Caco-2 (cell line): ENCODE measurements around the gene PRPF31. TPM values are rescaled to one million over a fixed set of nuclear protein-coding genes. Genes with fewer than 3 reads are reported as not detected.

Experiments used
- BruUV-seq: library from RNA; stranded (reverse); fragments of 400-500 nt; replicated peaks from 2 replicates; lab custom pipeline; 2021; lab: Mats Ljungman, UMichigan
- CTCF ChIA-PET: fragments of 300-600 bp; sonication (Branson Sonifier 250); formaldehyde crosslinking; loops from one replicate; lab custom pipeline; 2022; ENCODE audit warnings: antibody characterized with exemption; lab: Charles Lee
- POLR2A ChIA-PET: fragments of 300-600 bp; sonication (Branson Sonifier 250); formaldehyde crosslinking; loops from one replicate; lab custom pipeline; 2022; ENCODE audit warnings: antibody characterized with exemption; lab: Charles Lee
- DNase-seq, 2 experiments: peaks; one replicate each; pipeline versions ENCODE4 v3.0.0 to v3.0.0-alpha.2; 2020 to 2022
- H3K27me3 ChIP-seq: replicated peaks from 2 replicates; pipeline ENCODE4 v1.6.0; 2011; ENCODE audit warnings: low read length; ENCODE audit not compliant: control insufficient read depth, insufficient read depth
- H3K36me3 ChIP-seq: 2 replicates; pipeline ENCODE4 v1.5.1; 2011; ENCODE audit warnings: low read length; ENCODE audit not compliant: control insufficient read depth, insufficient read depth
- H3K4me1 ChIP-seq: fragments of 250-450 bp; sonication (Bioruptor Pico); 2 replicates; pipeline ENCODE4 v1.5.1; 2020; ENCODE audit warnings: mild to moderate bottlenecking
- H3K4me3 ChIP-seq: 2 replicates; pipeline ENCODE4 v1.5.1; 2011; ENCODE audit warnings: low read depth, mild to moderate bottlenecking, control low read depth, low read length
- H3K9me3 ChIP-seq: fragments of 250-450 bp; sonication (Bioruptor Pico); 2 replicates; pipeline ENCODE4 v1.5.1; 2020; ENCODE audit warnings: mild to moderate bottlenecking, moderate library complexity
- H3K27ac Mint-ChIP-seq: one replicate; pipeline ENCODE4 v1.8.0; 2022; ENCODE audit warnings: mixed read lengths; ENCODE audit not compliant: unreplicated experiment
- H3K27me3 Mint-ChIP-seq: one replicate; pipeline ENCODE4 v1.8.0; 2022; ENCODE audit warnings: mixed read lengths; ENCODE audit not compliant: insufficient read depth, unreplicated experiment
- H3K36me3 Mint-ChIP-seq: one replicate; pipeline ENCODE4 v1.8.0; 2022; ENCODE audit warnings: mild to moderate bottlenecking, mixed read lengths; ENCODE audit not compliant: insufficient read depth, unreplicated experiment
- H3K4me1 Mint-ChIP-seq: one replicate; pipeline ENCODE4 v1.8.0; 2022; ENCODE audit warnings: low read depth, mixed read lengths; ENCODE audit not compliant: unreplicated experiment
- H3K4me3 Mint-ChIP-seq: one replicate; pipeline ENCODE4 v1.8.0; 2022; ENCODE audit warnings: mild to moderate bottlenecking, moderate library complexity, mixed read lengths; ENCODE audit not compliant: unreplicated experiment
- H3K9me3 Mint-ChIP-seq: one replicate; pipeline ENCODE4 v1.8.0; 2022; ENCODE audit warnings: mixed read lengths; ENCODE audit not compliant: unreplicated experiment
- CTCF ChIP-seq, 2 experiments: fragments of 200-600 bp in 1 of 2; IDR thresholded peaks; 1 replicate in 1 of 2; 2 replicates in 1 of 2; pipeline versions ENCODE4 v1.5.1 to v1.8.0; 2011 to 2022; ENCODE audit warnings: antibody characterized with exemption in 1 of 2, control low read depth in 1 of 2, inconsistent platforms in 1 of 2, low read depth in 1 of 2, low read length in 1 of 2, mild to moderate bottlenecking in 1 of 2, moderate library complexity in 1 of 2; ENCODE audit not compliant: insufficient read depth in 1 of 2, severe bottlenecking in 1 of 2, unreplicated experiment in 1 of 2
- intact Hi-C: fragments of 100-400 bp; cut with micrococcal nuclease; formaldehyde crosslinking; loops from one replicate; pipeline ENCODE4 v1.10.0; 2022; ENCODE audit not compliant: unreplicated experiment
- total RNA-seq: library from RNA; stranded (reverse); gene quantifications from 2 replicates; pipeline ENCODE4 v1.2.3, GENCODE V29; 2022

Gene PRPF31
- total RNA-seq, 1 experiment from 2014 or later, result 99.0 TPM

DNA sequence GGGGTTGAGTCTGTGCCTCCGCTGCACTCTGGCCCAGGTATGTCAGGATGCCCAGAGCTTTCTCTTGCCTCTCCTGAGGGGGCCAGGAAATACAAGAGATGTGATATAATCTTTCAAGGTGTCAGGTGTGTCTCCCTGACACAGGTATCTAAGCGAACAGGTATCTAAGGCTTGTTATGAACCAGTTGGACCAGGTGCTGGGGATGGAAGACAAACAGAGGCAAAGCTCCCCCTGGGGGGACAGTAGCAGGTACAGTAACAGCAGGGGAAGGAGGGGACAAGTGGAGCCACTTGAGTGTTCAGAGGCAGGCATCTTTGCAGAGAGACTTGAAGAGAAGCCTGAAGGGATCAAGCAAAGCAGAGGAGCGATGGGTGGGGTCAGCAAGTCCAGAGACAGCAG is 41.4 kb downstream of the PRPF31 start:
- Mint-ChIP-seq H3K27ac (peak overlapping the region; percentile 60), H3K36me3 (peaks cover 89% of the 10 kb centered on the region), H3K4me3 (peak overlapping the region; percentile 41), H3K9me3 (no peaks in the 10 kb centered on the region), H3K4me1 (peaks cover 23% of the 10 kb centered on the region), H3K27me3 (no peaks in the 10 kb centered on the region)
- Histone ChIP-seq H3K9me3 (no peaks in the 10 kb centered on the region), H3K36me3 (peaks cover 7% of the 10 kb centered on the region), H3K4me1 (peaks cover 20% of the 10 kb centered on the region), H3K4me3 (no peak overlapping the region), H3K27me3 (no peaks in the 10 kb centered on the region)
- CTCF ChIA-PET, result interaction anchor here (0.7 kb wide), 1 partner anchor 174 kb away, joined by 3 read pairs; no protein-coding TSS in a partner anchor
- TF ChIP-seq CTCF (IDR thresholded peaks at IDR 0.05; ENCODE audit: insufficient read depth in 1 of 2, low read depth in 1 of 2, low read length in 1 of 2, severe bottlenecking in 1 of 2, unreplicated experiment in 1 of 2), result no peak
- POLR2A ChIA-PET, result interaction anchor here (0.7 to 1.2 kb wide), 2 partner anchors 20 to 33 kb away, joined by 3 to 7 read pairs; partner anchors contain the start of genes CNOT3 and MBOAT7
- peak in 1 of 2 experiments; percentile 55 for DNase-seq
- no TSS peak for BruUV-seq
- intact Hi-C loops, result no loop called here

DNA sequence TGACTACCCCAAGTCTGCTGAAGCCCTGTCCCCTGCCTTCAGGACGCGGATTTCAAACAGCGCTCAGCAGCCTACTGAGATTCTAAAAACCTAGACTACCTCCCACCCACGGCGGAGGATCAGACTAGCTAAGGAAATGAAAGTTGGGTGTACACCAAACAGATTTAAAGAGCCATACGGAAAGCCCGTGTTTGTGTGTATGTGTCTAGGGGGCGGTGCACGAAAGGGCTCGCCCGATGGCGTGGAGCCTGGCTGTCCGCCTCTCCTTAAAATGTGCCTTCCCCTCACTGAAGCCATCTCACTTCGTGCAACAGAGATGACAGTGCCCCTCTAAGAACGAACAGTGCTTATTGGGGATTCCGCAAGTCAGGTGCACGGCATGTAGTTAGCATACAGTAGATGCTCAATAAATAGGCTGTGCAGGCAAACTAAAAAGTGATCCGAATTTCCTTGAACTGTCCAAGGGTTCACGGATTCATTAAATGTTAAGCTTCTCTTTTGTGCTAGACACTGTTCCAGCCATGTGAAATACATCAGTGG is 43.3 kb downstream of the PRPF31 start:
- Mint-ChIP-seq H3K4me1 (peaks cover 34% of the 10 kb centered on the region), H3K4me3 (peak overlapping the region; percentile 79), H3K27me3 (no peaks in the 10 kb centered on the region), H3K27ac (peak overlapping the region; percentile 87), H3K36me3 (peaks cover 76% of the 10 kb centered on the region), H3K9me3 (no peaks in the 10 kb centered on the region)
- intact Hi-C loops, result loop anchor here (1.0 kb wide), 2 partner anchors 22 to 30 kb away; partner anchors contain the start of genes CNOT3 and MBOAT7
- DNase-seq, result no peak
- CTCF ChIA-PET, result interaction anchor here (0.7 to 2.3 kb wide), 6 partner anchors 10 to 30 kb away, joined by 3 to 14 read pairs (median 6); partner anchors contain the start of genes CNOT3, MBOAT7 and TMC4
- no peak for TF ChIP-seq CTCF (IDR thresholded peaks at IDR 0.05; ENCODE audit: insufficient read depth in 1 of 2, low read depth in 1 of 2, low read length in 1 of 2, severe bottlenecking in 1 of 2, unreplicated experiment in 1 of 2)
- H3K27me3 ChIP-seq, result no peaks in the 10 kb centered on the region
- no peaks in the 10 kb centered on the region for H3K9me3 ChIP-seq
- POLR2A ChIA-PET, result interaction anchor here (0.6 to 3.4 kb wide), 6 partner anchors 14 to 290 kb away, joined by 3 to 30 read pairs (median 4); partner anchors contain the start of genes CNOT3, LENG8, MBOAT7 and PRPF31
- BruUV-seq, result TSS peak; percentile 69
- H3K4me1 ChIP-seq, result peaks cover 24% of the 10 kb centered on the region
- peak overlapping the region; percentile 62 for H3K4me3 ChIP-seq
- H3K36me3 ChIP-seq, result 0 out of 2 replicates have a peak, but pooled peaks cover 2% of the 10 kb centered on the region

DNA sequence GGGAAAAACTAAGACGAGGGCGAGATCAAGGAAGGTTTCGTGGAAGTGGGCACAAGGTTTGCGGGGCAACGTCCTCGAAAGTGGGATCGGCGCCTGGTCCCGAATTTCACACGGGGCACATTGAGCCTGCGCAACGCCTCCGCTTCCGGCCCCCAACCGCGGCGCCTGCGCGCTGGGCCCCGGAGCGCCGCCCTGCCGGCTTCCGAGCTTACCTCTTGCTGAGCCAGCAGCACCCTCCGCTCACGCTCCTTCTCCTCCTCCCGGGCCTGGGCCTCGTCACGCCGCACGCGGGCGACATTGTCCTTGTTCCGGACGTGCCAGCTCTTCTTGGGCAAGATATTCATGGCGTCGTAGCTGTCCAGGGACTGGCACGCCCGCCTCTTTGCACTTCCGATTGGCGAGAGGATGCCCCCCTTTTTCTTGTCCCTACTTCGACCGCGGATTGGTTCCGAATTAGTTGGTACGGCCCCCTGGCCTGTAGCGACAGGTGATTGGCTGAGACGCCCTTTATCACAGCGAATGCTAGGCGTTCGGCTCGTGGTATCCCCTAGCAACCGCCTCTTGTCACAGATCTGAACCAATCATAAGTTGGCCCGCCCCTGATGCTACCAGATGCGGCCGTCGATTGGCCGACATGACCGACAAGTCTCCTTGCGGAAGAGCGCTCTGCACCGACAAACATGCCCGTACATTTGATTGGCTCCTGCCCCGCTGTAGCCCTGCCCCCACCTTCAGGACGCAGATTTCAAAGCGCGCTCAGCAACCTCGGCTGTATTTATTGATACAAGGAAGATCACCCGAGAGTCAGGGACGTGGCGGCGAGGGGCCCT is 44.0 kb downstream of the PRPF31 start, which contains the start of gene LENG1:
LENG1 (minus strand) TSS at position 370 of the 830 bp plus-strand sequence; CDS start at position 344, 26 bp downstream.
- peaks cover 39% of the 10 kb centered on the region for H3K4me1 Mint-ChIP-seq
- Histone ChIP-seq H3K36me3 (0 out of 2 replicates have a peak, but pooled peaks cover 2% of the 10 kb centered on the region), H3K27me3 (no peaks in the 10 kb centered on the region), H3K4me1 (peaks cover 24% of the 10 kb centered on the region), H3K9me3 (no peaks in the 10 kb centered on the region), H3K4me3 (peak within 1 kb of the TSS; percentile 62)
- peak in 1 of 2 experiments; percentile 34 for TF ChIP-seq CTCF (IDR thresholded peaks at IDR 0.05; ENCODE audit: insufficient read depth in 1 of 2, low read depth in 1 of 2, low read length in 1 of 2, severe bottlenecking in 1 of 2, unreplicated experiment in 1 of 2)
- H3K27ac Mint-ChIP-seq, result peak within 1 kb of the TSS; percentile 87
- BruUV-seq, result no TSS peak
- no peaks in the 10 kb centered on the region for H3K9me3 Mint-ChIP-seq
- ChIA-PET CTCF (interaction anchor here (0.7 to 2.3 kb wide), 5 partner anchors 9 to 29 kb away, joined by 3 to 14 read pairs (median 7); partner anchors contain the start of genes CNOT3, MBOAT7 and TMC4), POLR2A (interaction anchor here (0.6 to 3.4 kb wide), 6 partner anchors 14 to 289 kb away, joined by 3 to 30 read pairs (median 4); partner anchors contain the start of genes CNOT3, LENG8, MBOAT7 and PRPF31)
- DNase-seq, result peak; percentile 99 to 100
- H3K36me3 Mint-ChIP-seq, result peaks cover 76% of the 10 kb centered on the region
- no peaks in the 10 kb centered on the region for H3K27me3 Mint-ChIP-seq
- H3K4me3 Mint-ChIP-seq, result peak within 1 kb of the TSS; percentile 79
- intact Hi-C loops, result loop anchor here (1.0 kb wide), 2 partner anchors 22 to 30 kb away; partner anchors contain the start of genes CNOT3 and MBOAT7
